ENCODE data around the gene CCDC112. TPM values are rescaled to one million over a fixed set of nuclear protein-coding genes. Genes with fewer than 3 reads are reported as not detected.
A peak's percentile ranks its signal among the peaks of the same experiment; 100 is the strongest.

CCDC112 gene
- total RNA-seq, 2 experiments from 2014 or later, result 1.5 to 2.4 TPM

DNA sequence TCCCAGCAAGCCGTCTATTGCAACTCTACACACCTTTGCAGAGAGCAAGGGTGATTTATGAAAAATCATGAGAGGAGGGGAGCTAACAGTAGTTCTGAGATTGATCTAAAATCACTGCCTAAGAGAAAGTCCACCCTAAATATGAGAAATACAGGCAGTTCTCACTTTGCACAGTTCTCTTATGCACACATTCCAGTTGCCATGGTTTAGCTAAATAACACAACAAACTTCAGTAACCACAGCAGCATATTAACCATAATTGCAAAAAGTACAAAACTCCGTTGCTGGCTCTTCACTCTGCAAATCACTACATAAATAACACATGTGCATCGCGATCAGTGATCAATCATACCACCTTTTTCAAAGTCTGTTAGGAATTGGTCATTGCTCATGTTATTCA is 64.9 kb downstream of the CCDC112 start:
- H3K4me3 Mint-ChIP-seq, result no peak overlapping the region
- DNase-seq, result no peak
- H3K36me3 Mint-ChIP-seq (ENCODE audit: low read depth), result peaks cover 22% of the 10 kb centered on the region
- H3K27me3 Mint-ChIP-seq, result no peaks in the 10 kb centered on the region
- no peak for ATAC-seq
- intact Hi-C loops (cut with micrococcal nuclease), result no loop called here
- CTCF ChIA-PET, result no interaction called here
- no peak overlapping the region for H3K27ac Mint-ChIP-seq
- POLR2A ChIA-PET, result no interaction called here
- TF ChIP-seq, protein P1, sequence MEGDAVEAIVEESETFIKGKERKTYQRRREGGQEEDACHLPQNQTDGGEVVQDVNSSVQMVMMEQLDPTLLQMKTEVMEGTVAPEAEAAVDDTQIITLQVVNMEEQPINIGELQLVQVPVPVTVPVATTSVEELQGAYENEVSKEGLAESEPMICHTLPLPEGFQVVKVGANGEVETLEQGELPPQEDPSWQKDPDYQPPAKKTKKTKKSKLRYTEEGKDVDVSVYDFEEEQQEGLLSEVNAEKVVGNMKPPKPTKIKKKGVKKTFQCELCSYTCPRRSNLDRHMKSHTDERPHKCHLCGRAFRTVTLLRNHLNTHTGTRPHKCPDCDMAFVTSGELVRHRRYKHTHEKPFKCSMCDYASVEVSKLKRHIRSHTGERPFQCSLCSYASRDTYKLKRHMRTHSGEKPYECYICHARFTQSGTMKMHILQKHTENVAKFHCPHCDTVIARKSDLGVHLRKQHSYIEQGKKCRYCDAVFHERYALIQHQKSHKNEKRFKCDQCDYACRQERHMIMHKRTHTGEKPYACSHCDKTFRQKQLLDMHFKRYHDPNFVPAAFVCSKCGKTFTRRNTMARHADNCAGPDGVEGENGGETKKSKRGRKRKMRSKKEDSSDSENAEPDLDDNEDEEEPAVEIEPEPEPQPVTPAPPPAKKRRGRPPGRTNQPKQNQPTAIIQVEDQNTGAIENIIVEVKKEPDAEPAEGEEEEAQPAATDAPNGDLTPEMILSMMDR (IDR thresholded peaks at IDR 0.05), result no peak
- no peaks in the 10 kb centered on the region for H3K9me3 Mint-ChIP-seq
- no peaks in the 10 kb centered on the region for H3K4me1 Mint-ChIP-seq (ENCODE audit: low read depth)

DNA sequence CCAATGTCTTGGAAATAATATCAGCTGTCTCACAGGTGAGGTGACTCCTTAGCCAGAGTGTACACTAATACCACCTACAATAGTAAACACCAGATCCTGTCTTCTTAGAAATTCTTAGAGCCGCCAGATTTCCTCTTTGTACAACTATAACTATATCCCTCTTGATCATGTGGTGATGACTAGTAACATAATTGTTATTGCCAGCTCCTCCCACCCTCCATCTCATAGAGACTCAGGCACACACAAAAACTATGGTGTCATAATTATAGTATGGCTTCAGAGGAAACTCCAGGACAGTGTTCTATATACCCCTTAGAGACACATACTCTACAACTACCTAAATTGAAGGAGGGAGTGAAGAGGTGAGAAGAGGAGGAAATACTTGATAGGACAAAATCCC is 66.8 kb downstream of the CCDC112 start:
- TF ChIP-seq, protein P1 (IDR thresholded peaks at IDR 0.05), result no peak

DNA sequence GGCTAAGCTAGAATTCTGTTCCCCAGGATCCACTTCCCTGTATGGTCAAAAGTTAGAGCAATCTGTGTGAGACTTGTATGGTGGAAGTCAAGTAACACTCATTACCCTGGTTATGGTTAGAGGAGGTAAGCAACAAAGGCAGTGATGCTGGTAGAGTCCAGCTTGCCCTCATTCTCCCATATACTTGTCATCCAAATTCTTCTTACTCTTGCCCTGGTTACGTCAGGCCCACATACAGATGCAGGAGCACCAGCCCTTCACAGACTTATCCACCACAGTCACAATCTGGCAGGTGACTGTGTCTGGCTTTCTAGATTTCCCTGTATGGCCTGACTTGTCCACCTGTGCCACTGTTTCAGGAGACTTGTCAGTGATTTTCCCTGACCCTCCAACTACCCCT is 69.2 kb downstream of the CCDC112 start:
- ChIA-PET CTCF (interaction anchor here (1.5 kb wide), 1 partner anchor 20 kb away, joined by 4 read pairs; no protein-coding TSS in a partner anchor), POLR2A (no interaction called here)
- intact Hi-C loops (cut with micrococcal nuclease), result no loop called here
- Mint-ChIP-seq H3K4me3 (no peak overlapping the region), H3K36me3 (ENCODE audit: low read depth) (peaks cover 25% of the 10 kb centered on the region), H3K9me3 (no peaks in the 10 kb centered on the region), H3K27ac (no peak overlapping the region), H3K27me3 (no peaks in the 10 kb centered on the region), H3K4me1 (ENCODE audit: low read depth) (peaks cover 2% of the 10 kb centered on the region)
- ATAC-seq (no peak), DNase-seq (no peak)
- TF ChIP-seq, protein P1 (IDR thresholded peaks at IDR 0.05), result no peak

More for the DNA sequence above, 66.8 kb downstream of the CCDC112 start:
- intact Hi-C loops (cut with micrococcal nuclease), result no loop called here
- H3K4me1 Mint-ChIP-seq (ENCODE audit: low read depth), result no peaks in the 10 kb centered on the region
- DNase-seq (no peak), ATAC-seq (peak; percentile 51)
- H3K4me3 Mint-ChIP-seq, result no peak overlapping the region
- H3K27ac Mint-ChIP-seq, result no peak overlapping the region
- ChIA-PET CTCF (no interaction called here), POLR2A (no interaction called here)
- peaks cover 23% of the 10 kb centered on the region for H3K36me3 Mint-ChIP-seq (ENCODE audit: low read depth)
- no peaks in the 10 kb centered on the region for H3K9me3 Mint-ChIP-seq
- no peaks in the 10 kb centered on the region for H3K27me3 Mint-ChIP-seq

Other genes with a start within 250 kb of the CCDC112 start
- under 1 TPM; 0.18 to 0.72 TPM for gene TRIM36, start 126.7 kb downstream of the CCDC112 start, total RNA-seq
- gene PGGT1B, start 33.8 kb downstream of the CCDC112 start, total RNA-seq, result 10 to 100 TPM; 37.7 to 38.3 TPM
- 10 to 100 TPM; 16.6 to 16.7 TPM for gene FEM1C, start 248.1 kb upstream of the CCDC112 start, total RNA-seq

Data from activated CD8-positive, alpha-beta T cell treated with anti-CD3 and anti-CD28 coated beads for 36 hours (primary cell).